Fibroblast of peridontal ligament (primary cell): ENCODE results near the gene AP2A2.

Experiments used
- DNase-seq: peaks from one replicate; pipeline ENCODE4 v3.0.0-alpha.2; 2010; ENCODE audit errors: extremely low read depth

AP2A2 gene

GRCh38 chr11:925496-926301 is at the start of gene AP2A2:
Gene AP2A2 (plus strand): TSS chr11:925870. CDS start chr11:926022, 152 bp downstream.
- DNase-seq = peak; percentile 76

DNA sequence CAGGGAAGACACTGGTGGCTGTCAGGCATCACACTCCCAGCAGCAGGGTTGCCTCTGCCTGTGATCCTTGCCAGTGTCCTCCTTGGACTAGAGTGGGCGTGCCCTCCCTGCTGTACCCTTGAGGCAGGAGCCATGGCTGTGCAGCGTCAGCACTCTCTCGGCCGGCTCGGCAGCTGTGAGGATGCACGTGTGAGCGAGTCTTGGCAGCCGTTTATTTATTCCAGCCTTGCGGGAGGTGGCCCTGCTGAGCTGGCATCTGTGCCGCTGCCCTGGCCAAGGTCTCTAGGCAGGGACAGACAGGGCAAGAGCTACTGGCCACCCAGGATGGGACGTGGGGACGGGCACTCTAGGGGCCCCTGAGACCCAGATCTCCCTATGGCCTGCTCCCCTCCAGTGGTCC is 49.1 kb upstream of the AP2A2 start:
- DNase-seq = no peak

DNA sequence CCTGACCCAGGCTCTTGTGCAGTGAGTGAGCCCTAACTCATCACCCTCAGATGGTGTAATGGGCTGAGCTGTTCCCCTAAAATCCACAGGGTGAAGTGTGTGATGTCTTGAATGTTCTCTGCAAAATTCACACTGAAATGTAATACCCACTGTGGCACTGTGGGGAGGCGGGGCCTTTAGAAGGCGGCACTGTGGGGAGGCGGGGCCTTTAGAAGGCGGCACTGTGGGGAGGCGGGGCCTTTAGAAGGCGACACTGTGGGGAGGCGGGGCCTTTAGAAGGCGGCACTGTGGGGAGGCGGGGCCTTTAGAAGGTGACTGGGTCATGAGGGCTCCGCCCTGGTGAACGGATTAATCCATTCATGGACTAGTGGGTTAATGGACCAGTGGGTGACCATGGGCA is 48.1 kb upstream of the AP2A2 start:
- no peak for DNase-seq

DNA sequence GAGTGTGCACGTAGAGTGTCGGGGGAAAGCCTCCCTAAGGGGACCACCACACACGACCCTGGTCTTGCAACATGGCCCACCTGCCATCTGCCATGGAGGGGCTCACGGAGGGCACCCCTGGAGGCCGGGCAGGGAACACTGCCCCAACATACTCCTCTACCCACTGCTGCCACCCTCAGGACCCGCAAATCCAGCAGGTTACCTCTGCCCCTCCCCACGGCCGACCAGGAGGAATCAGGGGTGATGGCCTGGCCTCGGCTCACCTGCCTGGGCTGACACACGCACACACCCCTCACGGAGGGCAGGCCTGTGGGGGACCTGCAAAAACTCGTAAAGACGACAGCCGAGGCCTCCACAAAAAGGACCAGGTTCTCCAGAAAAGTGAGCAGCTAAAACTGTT is 45.2 kb upstream of the AP2A2 start:
- DNase-seq = no peak

DNA sequence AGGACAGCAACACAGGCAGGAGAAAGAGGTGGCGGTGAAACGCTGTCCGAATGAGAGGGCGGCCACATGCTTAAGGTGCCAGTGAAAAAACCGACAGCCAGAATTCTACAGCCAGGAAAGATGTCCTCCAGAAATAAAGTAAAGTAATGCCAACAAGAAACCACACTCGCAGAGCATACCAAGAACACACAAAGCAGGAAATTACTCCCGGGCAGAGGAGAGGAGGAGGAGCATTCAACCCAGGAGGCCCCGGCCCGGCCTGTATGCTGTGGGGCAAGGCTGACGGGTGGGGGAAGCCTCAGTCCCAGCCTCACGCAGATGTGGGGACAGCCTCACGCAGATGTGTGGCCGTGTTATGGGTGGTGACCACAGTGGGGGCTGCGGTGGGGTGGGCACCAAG is 43.1 kb upstream of the AP2A2 start:
- DNase-seq = peak; percentile 50

DNA sequence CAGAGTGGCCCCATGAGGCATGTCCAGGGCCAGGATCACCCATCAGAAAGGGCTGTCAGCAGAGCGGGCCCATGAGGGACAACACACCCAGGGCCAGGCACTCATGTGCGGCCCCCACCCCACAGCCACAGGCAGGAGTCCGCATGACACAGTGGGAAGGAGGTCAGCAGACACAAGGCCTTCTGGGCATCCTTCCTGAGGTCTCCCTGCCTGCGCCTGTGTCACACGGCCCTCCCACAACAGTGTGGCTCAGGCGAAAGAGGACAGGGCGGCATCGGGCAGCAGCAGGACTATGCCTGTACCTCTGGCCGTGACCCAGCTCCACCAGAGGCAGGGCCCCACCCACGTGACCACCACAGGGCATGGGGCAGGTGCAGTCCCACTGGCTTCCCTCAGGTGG is 42.1 kb upstream of the AP2A2 start:
- no peak for DNase-seq

DNA sequence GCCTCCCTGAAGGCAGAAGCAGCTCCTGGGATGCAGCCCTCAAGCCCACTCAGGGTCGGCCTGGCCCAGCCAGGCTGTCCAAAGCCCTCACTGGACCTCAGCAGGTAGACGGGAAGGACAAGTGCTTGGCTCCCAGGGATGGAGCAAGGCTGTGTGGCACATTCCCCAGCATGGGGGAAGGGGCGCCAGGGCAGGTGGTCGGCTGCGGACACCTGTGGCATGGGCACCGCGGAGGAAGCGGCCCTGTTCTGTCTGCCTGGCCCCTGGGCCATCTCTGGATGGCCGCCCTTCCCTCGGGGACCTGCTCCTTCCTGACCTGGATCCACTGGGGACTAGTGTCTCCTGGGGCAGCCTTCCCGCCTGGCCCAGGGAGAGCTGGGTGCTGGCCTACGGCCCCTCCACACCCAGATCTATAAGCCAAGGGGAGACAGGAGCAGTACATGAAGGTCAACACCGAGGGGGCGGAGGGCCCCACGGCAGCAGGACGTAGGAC is 41.0 kb upstream of the AP2A2 start:
- DNase-seq = no peak

DNA sequence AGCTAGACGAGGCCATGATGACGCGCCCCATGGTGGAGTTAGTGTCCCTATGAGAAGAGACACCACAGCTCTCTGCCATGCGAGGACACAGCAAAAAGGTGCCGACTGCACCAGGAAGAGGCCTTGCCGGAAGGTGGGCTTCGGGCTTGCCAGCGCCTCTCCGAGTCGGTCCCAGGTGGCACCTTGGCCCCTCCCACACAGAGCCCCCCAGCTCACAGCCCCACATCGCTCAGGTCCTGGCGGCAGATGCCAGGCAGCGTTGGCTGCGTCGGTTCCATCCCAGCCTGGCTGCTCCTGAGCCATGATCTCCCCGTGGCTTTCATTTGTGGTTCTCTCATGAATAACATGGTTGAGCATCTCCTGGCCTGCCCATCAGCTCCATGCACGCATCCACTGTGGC is 39.1 kb upstream of the AP2A2 start:
- DNase-seq = no peak

DNA sequence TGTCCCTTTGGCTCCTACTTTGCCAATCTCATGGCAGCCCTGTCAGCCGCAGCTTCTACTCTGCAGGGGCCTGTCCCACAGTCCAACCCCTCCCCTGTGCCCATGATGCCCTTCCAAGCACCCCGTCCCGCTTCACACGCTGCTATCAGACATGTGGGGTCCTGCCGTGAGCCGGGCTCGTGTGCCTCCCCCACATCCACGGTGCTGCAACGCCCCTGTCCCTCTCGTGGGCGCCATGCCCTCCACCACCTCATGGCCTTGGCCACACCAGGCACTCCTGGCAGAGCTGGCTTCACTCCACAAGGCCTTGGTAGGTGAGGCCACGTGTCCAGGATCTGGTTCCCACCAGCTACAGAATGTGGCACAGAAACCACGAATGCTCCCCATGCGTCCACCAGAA is 38.1 kb upstream of the AP2A2 start:
- no peak for DNase-seq

GRCh38 chr11:888310-889212 is 37.1 kb upstream of the AP2A2 start:
- no peak for DNase-seq

DNA sequence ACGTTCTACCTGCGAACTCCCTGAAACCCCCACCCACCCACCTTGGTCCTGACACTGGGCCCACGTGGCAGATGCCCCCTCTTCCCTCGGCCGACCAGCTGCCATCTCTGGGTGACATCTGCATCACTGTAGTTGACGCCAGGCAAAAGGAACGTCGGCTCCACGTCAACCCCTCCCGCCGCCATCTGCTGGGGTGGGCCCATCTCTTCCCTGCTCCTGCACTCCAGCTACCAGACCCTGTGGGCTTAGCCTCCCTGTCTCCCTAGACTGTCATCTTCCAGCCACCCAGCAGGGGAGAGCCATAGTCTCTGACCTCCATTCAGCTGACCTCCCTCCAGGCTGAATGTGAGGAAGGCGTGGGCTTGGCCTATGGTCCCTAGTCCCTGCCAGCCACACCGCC is 36.4 kb upstream of the AP2A2 start:
- DNase-seq = no peak

- DNase-seq = no peak
These were observed 35.8 kb upstream of the AP2A2 start for GRCh38 chr11:889687-890475.

GRCh38 chr11:890794-891540 is 34.7 kb upstream of the AP2A2 start:
- DNase-seq = no peak

- no peak for DNase-seq
These were observed 32.5 kb upstream of the AP2A2 start for GRCh38 chr11:893008-893654.

- no peak for DNase-seq
These were observed 31.0 kb upstream of the AP2A2 start for GRCh38 chr11:894575-895201.

GRCh38 chr11:895331-896110 is 30.1 kb upstream of the AP2A2 start:
- no peak for DNase-seq

- DNase-seq = no peak
These were observed 28.2 kb upstream of the AP2A2 start for GRCh38 chr11:897253-898142.

- DNase-seq = no peak
These were observed 27.5 kb upstream of the AP2A2 start for GRCh38 chr11:898143-898511.
